Psoas muscle (tissue), 8 donors: ENCODE data around the gene CA6. TPM values are rescaled to one million over a fixed set of nuclear protein-coding genes. Genes with fewer than 3 reads are reported as not detected.
"Not testable (repeated sequence)": the region's sequence is repeated elsewhere in the genome, so short reads cannot be mapped to it uniquely, and the experiment has no call there.

ENCODE experiments used
- ATAC-seq, 4 donors: fragments of 200-7000 bp; cut with Tn5 transposase; one replicate each; pipeline ENCODE4 v1.9.1; 2020; ENCODE audit warnings: moderate library complexity in 3 of 4, mild to moderate bottlenecking in 2 of 4
- DNase-seq, 2 donors: peaks; one replicate each; pipeline ENCODE4 v3.0.0-alpha.2; 2020
- H3K27ac ChIP-seq: fragments of 200-600 bp; one replicate; pipeline ENCODE4 v1.8.0; 2022
- H3K27me3 ChIP-seq, 3 donors: fragments of 200-600 bp in 1 of 3; one replicate each; pipeline versions ENCODE4 v1.6.1 to v1.8.0; 2013 to 2022; ENCODE audit warnings: low read length in 2 of 3, mild to moderate bottlenecking in 2 of 3, moderate library complexity in 1 of 3; ENCODE audit not compliant: insufficient read depth in 3 of 3
- H3K36me3 ChIP-seq, 2 donors: fragments of 200-600 bp in 1 of 2; one replicate each; pipeline versions ENCODE4 v1.6.1 to v1.8.0; 2013 to 2022; ENCODE audit warnings: low read depth in 1 of 2, mild to moderate bottlenecking in 1 of 2, moderate library complexity in 1 of 2; ENCODE audit not compliant: insufficient read depth in 1 of 2
- H3K4me1 ChIP-seq: fragments of 200-600 bp; one replicate; pipeline ENCODE4 v1.8.0; 2022
- H3K4me3 ChIP-seq: fragments of 200-600 bp; one replicate; pipeline ENCODE4 v1.8.0; 2022; ENCODE audit warnings: mild to moderate bottlenecking
- H3K9me3 ChIP-seq: fragments of 200-600 bp; one replicate; pipeline ENCODE4 v1.8.0; 2022
- WGBS, 3 donors: extraction: QIAGEN DNeasy Blood & Tissue Kit; methylation state at CpG; one replicate each; pipeline versions ENCODE4 v1.1.6 to v1.1.7; 2013; 5-methylcytosine and 5-hydroxymethylcytosine counted together
- intact Hi-C, 2 donors: fragments of 100-400 bp; cut with DNase I; formaldehyde crosslinking; loops; one replicate each; pipeline versions ENCODE4 v1.11.0 to v1.14.2; 2022
- long read RNA-seq, 2 donors: library from polyadenylated mRNA; unstranded; transcript quantifications; one replicate each; pipeline ENCODE4 v2.0.0, GENCODE V29; 2021
- polyA plus RNA-seq, 3 donors: library from polyadenylated mRNA; stranded (reverse); fragments of 200-250 nt; gene quantifications; one replicate each; pipeline ENCODE4 v1.2.3, GENCODE V29; 2013
- total RNA-seq, 4 donors: library from RNA; stranded (reverse); fragmentation: NEBNext Ultra II Directional in 2 of 4; extraction: Animal tissue kit (Norgen Biotek cat#: 25700) in 2 of 4; gene quantifications; one replicate each; pipeline versions ENCODE4 v1.2.1 to v1.2.4, GENCODE V29; 2021 to 2023
- TF ChIP-seq, protein P1 (sequence below): fragments of 200-600 bp; IDR thresholded peaks from one replicate; pipeline ENCODE4 v1.8.0; 2022; ENCODE audit warnings: antibody characterized with exemption
- donor health status: healthy with polysubstance abuse.
- donor health status: DM: no; HTN: no; CAD: no; lungs with moderate emphysema.
- donor health status: Bipolar disorder and iron deficiency.
- donor health status: healthy.
- donor health status: DM: yes; HTN: yes; CAD: no.
- donor health status: DM: no; HTN: no; CAD: no.
- donor health status: DM: no; HTN: no; CAD: no.
- donor health status: DM: yes; HTN: yes; CAD: no.

The CA6 gene
- total RNA-seq (not detected), polyA plus RNA-seq (not detected)
- long read RNA-seq, donor 1, result 0 reads
- long read RNA-seq, donor 2, result 0 reads

DNA sequence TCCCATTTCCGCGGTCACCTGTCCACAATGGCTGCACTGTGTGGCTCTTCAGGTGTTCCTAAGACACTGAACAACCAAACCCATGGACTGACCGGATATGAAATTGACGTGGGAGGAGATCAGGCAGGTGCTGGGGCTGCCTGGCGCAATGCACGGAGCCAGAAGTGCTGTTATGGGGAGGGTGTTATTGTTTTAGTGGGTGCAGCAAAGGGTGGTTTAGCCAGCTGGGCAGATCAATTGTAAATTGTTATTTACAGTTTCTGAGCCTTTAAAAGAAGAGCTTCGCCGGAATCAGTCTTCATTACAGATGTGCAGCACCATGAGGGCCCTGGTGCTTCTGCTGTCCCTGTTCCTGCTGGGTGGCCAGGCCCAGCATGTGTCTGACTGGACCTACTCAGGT lies at the start of gene CA6:
Gene CA6, plus strand, starts transcription at position 301 of the 400 bp plus-strand sequence. Its CDS starts 19 bp downstream, at position 320.
- H3K27me3 ChIP-seq, result no peaks in the 10 kb centered on the region
- ATAC-seq, result no peak
- 94 to 98% (median 95%) methylated on average over 8 of the region's 8 CpGs for WGBS, 3 donors
- H3K27ac ChIP-seq, result no peak within 1 kb of the TSS
- no peaks in the 10 kb centered on the region for H3K9me3 ChIP-seq
- H3K4me1 ChIP-seq, result no peaks in the 10 kb centered on the region
- intact Hi-C loops, result no loop called here
- TF ChIP-seq, protein P1, sequence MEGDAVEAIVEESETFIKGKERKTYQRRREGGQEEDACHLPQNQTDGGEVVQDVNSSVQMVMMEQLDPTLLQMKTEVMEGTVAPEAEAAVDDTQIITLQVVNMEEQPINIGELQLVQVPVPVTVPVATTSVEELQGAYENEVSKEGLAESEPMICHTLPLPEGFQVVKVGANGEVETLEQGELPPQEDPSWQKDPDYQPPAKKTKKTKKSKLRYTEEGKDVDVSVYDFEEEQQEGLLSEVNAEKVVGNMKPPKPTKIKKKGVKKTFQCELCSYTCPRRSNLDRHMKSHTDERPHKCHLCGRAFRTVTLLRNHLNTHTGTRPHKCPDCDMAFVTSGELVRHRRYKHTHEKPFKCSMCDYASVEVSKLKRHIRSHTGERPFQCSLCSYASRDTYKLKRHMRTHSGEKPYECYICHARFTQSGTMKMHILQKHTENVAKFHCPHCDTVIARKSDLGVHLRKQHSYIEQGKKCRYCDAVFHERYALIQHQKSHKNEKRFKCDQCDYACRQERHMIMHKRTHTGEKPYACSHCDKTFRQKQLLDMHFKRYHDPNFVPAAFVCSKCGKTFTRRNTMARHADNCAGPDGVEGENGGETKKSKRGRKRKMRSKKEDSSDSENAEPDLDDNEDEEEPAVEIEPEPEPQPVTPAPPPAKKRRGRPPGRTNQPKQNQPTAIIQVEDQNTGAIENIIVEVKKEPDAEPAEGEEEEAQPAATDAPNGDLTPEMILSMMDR, result no peak
- H3K4me3 ChIP-seq, result no peak within 1 kb of the TSS
- DNase-seq, result no peak
- H3K36me3 ChIP-seq, result no peaks in the 10 kb centered on the region

DNA sequence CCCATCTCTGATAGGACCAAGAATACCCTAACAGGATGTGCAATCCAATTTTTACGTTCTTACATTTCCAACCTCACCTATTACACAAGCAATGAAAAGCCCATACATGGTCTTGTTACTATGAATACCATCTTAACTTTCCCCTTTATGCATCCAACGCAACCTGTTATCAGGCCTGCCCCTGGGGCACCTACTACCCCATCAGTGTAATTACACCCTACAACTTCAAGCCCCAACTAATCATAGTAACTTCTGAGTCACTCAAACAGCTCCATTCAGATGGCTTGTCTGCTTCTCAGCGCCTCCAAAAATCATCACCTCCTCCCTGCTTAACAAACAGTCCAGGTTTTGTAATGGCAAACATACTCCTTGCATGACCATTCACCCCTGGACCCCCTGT lies 48.9 kb upstream of the CA6 start:
- H3K27ac ChIP-seq, ATAC-seq, H3K4me3 ChIP-seq, H3K9me3 ChIP-seq, H3K27me3 ChIP-seq, intact Hi-C loops, H3K4me1 ChIP-seq, DNase-seq, H3K36me3 ChIP-seq: not testable (repeated sequence)
- 83 to 86% (median 84%) methylated on average over 3 of the region's 3 CpGs for WGBS, 3 donors

DNA sequence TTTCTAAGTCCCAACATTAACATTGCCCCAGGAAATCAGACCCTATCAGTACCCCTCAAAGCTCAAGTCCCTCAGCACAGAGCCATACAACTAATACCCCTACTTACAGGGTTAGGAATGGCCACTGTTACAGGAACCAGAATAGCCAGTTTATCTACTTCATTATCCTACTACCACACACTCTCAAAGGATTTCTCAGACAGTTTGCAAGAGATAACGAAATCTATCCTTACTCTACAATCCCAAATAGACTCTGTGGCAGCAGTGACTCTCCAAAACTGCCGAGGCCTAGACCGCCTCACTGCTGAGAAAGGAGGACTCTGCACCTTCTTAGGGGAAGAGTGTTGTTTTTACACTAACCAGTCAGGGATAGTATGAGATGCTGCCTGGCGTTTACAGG lies 48.2 kb upstream of the CA6 start:
- intact Hi-C loops, DNase-seq, ATAC-seq, H3K36me3 ChIP-seq, H3K9me3 ChIP-seq, H3K27ac ChIP-seq, H3K27me3 ChIP-seq, H3K4me3 ChIP-seq, H3K4me1 ChIP-seq: not testable (repeated sequence)
- 90 to 96% (median 95%) methylated on average over 4 of the region's 4 CpGs for WGBS, 3 donors

DNA sequence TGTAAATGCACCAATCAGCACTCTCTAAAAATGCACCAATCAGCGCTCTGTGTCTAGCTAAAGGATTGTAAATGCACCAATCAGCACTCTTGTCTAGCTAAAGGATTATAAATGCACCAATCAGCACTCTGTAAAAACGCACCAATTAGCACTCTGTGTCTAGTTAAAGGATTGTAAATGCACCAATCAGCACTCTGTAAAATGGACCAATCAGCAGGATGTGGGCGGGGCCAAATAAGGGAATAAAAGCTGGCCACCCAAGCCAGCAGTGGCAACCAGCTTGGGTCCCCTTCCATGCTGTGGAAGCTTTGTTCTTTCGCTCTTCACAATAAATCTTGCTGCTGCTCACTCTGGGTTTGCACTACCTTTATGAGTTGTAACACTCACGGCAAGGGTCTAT lies 47.2 kb upstream of the CA6 start:
- H3K4me3 ChIP-seq, intact Hi-C loops, H3K9me3 ChIP-seq, H3K4me1 ChIP-seq, H3K27me3 ChIP-seq, H3K27ac ChIP-seq, H3K36me3 ChIP-seq, ATAC-seq, DNase-seq: not testable (repeated sequence)
- 84 to 93% (median 89%) methylated on average over 5 of the region's 5 CpGs for WGBS, 3 donors

DNA sequence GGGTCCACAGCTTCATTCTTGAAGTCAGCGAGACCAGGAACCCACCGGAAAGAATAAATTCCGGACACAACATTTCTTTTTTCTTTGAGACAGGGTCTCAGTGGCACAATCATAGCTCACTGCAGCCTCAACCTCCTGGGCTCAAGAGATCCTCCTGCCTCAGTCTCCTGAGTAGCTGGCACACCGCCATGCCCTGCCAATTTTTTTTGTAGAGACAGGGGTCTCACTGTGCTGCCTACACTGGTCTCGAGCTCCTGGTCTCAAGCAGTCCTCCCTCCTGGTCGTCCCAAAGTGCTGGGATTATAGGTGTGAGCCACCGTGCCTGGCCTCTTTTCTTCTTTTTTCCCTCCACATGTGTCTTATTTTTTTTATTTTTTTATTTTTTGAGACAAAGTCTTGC lies 46.6 kb upstream of the CA6 start:
- ATAC-seq (no peak), DNase-seq (no peak)
- Histone ChIP-seq H3K9me3 (no peaks in the 10 kb centered on the region), H3K27me3 (no peaks in the 10 kb centered on the region), H3K27ac (no peak overlapping the region), H3K4me1 (peaks cover 4% of the 10 kb centered on the region), H3K36me3 (no peaks in the 10 kb centered on the region), H3K4me3 (no peak overlapping the region)
- TF ChIP-seq, protein P1, result no peak
- intact Hi-C loops, result no loop called here
- 92 to 96% (median 93%) methylated on average over 7 of the region's 7 CpGs for WGBS, 3 donors

DNA sequence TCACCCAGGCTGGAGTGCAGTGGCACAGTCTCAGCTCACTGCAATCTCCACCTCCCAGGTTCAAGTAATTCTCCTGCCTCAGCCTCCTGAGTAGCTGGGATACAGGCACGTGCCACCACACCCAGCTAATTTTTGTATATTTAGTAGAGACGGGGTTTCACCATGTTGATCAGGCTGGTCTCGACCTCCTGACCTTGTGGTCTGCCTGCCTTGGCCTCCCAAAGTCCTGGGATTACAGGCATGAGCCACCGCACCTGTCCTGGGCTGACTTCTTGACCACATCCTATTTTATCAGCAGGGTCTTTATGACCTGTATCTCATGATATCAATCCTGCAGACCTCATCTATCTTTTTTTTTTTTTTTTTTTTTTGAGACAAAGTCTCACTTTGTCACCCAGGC lies 45.0 kb upstream of the CA6 start:
- not testable (repeated sequence) for H3K27ac ChIP-seq, ATAC-seq
- 83 to 96% (median 95%) methylated on average over 4 of the region's 4 CpGs for WGBS, 3 donors

DNA sequence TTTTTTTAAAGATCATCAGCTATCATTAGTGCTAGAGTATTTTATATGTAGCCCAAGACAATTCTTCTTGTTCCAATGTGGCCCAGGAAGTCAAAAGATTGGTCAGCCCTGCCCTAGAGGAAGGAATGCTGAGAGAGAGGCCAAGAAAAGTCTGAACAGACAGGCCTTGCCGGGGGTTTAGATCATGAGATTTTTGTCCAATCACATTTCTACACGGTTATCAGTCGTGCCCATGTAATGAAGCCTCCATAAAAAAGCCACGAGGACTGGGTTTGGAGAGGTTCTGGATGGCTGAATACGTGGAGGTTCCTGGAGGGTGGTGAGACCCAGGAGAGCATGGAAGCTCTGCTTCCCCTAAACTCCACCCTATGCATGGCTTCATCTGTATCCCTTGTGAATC lies 42.9 kb upstream of the CA6 start:
- ATAC-seq (peak in 1 of 4 donors; percentile 22), DNase-seq (no peak)
- TF ChIP-seq, protein P1, result no peak
- Histone ChIP-seq H3K4me3 (no peak overlapping the region), H3K27ac (no peak overlapping the region), H3K9me3 (no peaks in the 10 kb centered on the region), H3K27me3 (no peaks in the 10 kb centered on the region), H3K4me1 (peaks cover 4% of the 10 kb centered on the region), H3K36me3 (no peaks in the 10 kb centered on the region)
- WGBS, 3 donors, result 51 to 70% (median 55%) methylated on average over 5 of the region's 5 CpGs
- intact Hi-C loops, result no loop called here

More for the DNA sequence above, 45.0 kb upstream of the CA6 start:
- H3K9me3 ChIP-seq, H3K36me3 ChIP-seq, H3K27me3 ChIP-seq, H3K4me1 ChIP-seq, H3K4me3 ChIP-seq, DNase-seq, intact Hi-C loops: not testable (repeated sequence)
